Fibroblast of pulmonary artery (primary cell): Measurements from ENCODE around the gene GPRC5B.

ENCODE experiments used
- DNase-seq: peaks from one replicate; pipeline ENCODE4 v3.0.0-alpha.2; 2010; ENCODE audit warnings: low read depth
- H3K4me3 ChIP-seq: replicated peaks from 2 replicates; pipeline ENCODE4 v1.5.1; 2011; ENCODE audit warnings: low read depth, mild to moderate bottlenecking, control low read depth, low read length, moderate library complexity
- TF ChIP-seq, protein P1 (sequence below): IDR thresholded peaks from 2 replicates; pipeline ENCODE4 v1.5.1; 2011; ENCODE audit warnings: mild to moderate bottlenecking, control low read depth, low read length, inconsistent platforms; ENCODE audit errors: missing control alignments

The GPRC5B gene

DNA sequence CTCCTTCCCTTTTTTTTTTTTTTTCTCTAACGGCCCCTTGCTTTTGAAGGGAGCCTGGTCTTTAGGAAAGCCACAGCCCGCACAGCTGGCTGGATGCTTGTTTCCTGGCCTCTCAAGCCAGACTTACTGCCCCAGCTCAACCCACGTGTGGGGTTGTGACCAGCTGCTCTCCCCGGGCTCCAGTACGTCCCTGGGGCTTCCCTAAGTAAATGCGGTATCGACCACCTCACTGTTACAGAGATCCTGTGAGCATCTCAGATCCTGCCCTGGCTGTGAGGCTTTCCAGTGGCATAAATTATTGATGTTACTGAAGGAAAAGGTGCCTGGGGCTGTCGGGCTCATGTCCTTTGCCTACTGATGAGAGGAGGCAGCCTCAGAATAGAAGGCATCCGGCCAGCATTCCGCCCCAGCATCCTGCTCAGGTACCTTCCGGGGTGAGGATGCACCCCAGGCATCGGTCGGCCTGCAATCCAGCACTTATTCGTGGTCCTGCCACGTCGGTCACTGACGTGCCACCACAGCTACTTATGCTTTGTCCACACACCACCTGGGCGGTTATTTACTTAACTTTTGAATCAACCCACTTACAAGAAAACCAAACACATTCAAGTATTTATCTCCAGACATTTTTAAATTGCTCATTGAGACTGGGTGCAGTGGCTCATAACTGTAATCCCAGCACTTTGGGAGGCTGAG is 9.6 kb downstream of the GPRC5B start:
- H3K4me3 ChIP-seq, result no peak overlapping the region
- no peak for DNase-seq
- TF ChIP-seq, protein P1, sequence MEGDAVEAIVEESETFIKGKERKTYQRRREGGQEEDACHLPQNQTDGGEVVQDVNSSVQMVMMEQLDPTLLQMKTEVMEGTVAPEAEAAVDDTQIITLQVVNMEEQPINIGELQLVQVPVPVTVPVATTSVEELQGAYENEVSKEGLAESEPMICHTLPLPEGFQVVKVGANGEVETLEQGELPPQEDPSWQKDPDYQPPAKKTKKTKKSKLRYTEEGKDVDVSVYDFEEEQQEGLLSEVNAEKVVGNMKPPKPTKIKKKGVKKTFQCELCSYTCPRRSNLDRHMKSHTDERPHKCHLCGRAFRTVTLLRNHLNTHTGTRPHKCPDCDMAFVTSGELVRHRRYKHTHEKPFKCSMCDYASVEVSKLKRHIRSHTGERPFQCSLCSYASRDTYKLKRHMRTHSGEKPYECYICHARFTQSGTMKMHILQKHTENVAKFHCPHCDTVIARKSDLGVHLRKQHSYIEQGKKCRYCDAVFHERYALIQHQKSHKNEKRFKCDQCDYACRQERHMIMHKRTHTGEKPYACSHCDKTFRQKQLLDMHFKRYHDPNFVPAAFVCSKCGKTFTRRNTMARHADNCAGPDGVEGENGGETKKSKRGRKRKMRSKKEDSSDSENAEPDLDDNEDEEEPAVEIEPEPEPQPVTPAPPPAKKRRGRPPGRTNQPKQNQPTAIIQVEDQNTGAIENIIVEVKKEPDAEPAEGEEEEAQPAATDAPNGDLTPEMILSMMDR, result no peak

DNA sequence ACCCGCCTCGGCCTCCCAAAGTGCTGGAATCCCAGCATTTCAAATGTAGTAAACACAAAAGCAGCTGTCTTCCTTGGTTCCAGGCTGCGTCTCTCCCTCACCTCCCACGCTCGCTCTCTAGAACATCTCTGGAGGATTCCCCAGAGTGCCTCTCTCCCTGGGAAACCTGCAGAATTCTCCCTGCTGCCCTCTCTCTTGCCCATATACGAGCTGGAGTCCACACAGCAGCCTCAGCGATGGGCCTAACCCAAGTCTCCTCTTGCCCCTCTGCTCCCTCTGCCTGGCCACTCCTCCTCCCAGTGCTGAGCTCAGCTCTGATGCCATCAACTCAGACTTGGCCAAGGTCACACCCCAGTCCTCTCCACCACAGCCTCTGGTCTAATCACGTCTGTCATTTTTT is 10.6 kb downstream of the GPRC5B start:
- DNase-seq, result no peak
- no peak overlapping the region for H3K4me3 ChIP-seq
- TF ChIP-seq, protein P1, result no peak

DNA sequence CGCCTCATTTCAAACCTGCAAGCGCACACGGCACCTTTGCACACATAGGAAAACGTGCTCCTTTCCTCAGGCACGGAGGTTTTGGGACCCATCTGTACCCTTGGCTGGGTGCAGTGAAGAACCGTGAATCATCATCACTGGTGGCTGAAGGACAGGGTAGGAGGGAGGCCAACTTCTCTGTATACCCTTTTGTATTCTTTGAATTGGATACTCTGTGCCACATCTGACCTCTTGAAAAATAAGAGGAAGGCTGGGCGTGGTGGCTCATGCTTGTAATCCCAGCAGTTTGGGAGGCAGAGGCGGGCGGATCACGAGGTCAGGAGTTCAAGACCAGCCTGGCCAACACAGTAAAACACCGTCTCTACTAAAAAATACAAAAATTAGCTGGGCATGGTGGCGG is 11.7 kb downstream of the GPRC5B start:
- no peak overlapping the region for H3K4me3 ChIP-seq
- TF ChIP-seq, protein P1, result no peak
- DNase-seq, result no peak

DNA sequence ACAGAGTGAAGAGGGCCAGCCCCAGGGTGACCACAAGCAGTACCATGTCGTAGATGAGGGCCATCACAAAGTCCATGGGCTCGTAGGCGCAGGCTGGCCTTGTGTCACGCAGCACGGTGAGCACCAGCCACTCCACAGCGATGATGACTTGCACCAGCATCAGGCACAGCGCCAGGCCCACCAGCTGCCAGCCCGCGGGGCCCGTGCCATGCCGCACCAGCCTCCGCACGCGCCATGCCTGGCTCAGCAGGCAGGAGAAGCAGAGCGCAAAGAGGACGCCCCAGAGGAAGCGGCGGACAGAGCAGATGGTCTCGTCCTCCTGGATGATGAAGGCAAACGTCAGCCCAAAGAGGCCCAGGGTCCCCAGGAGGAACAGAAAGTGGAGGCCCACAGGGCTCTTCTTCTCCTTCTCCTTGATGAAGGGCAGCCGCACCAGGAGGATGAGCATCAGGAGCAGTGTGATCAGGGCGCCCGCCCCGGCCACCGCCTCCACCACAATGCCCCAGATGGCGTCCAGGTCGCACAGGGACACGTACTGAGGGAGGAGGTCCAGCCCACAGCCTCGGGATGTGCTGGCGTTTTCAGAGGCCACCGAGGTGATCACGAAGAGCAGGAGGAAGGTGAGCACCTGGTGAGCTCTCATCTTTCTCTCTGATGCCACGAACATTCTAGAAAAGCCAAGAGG is 12.3 kb downstream of the GPRC5B start:
- TF ChIP-seq, protein P1, result no peak
- DNase-seq, result no peak
- no peak overlapping the region for H3K4me3 ChIP-seq

DNA sequence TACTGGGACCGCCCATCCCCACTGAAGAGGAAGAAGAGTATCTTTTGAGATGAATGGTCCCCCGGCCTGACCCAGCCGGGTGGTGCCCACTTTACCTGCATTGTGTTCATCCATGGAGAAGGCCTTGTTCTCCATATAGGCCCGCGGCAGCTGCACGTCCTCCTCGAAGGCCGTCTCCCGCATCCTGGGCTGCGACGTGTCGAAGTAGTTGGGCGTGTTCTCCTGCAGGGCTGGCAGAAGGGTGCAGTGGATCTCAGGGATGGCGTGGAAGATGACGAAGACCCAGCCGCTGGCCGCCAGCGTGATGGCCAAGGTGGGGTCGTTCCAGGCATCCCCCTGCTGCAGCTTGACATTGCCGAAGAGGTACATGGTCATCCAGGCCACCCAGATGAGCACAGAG is 12.9 kb downstream of the GPRC5B start:
- no peak overlapping the region for H3K4me3 ChIP-seq
- TF ChIP-seq, protein P1, result no peak
- no peak for DNase-seq

DNA sequence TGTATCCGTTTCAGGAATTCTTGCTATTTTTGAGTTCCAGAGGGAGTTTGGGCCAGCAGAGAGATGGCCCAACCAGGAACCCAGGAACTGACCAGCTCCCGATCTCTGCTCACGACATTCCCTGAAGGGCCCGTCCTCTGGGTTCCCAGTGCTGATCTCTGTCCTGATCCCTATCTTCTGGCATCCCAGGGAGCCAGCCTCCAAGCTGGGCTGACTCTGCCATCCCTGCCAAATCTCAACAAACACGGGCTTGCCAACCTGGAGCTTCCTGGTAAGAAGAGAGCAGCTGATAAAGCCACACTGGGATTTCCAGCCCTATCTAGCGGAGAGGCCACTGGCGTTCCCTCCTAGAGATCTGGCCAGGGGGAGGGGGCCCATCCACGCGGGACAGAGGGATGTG is 16.2 kb downstream of the GPRC5B start:
- TF ChIP-seq, protein P1, result no peak
- no peak overlapping the region for H3K4me3 ChIP-seq

More for the DNA sequence above, 16.2 kb downstream of the GPRC5B start:
- no peak for DNase-seq
